Measurements from ENCODE around the gene TBX15. TPM values are rescaled to one million over a fixed set of nuclear protein-coding genes. Genes with fewer than 3 reads are reported as not detected.

The TBX15 gene
- total RNA-seq, 1 donor = 0.63 TPM

DNA sequence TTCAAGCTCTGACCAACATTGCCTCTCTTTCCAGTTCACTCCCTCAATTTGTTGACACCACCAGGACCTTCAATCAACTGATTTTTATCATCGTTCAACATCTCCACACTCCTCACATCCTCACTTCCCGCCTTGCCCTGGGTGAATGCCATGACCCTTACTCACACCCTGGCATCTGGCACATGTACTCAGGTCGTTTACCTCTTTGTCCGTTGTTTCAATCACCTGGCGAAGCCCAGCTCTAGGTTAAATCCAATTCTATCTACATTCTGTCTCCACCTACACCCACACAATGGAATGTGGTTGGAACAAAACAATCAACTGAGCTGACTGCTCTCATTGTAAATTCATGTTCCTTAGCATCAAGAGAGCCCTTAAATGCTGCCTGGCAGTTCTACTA is 24.2 kb upstream of the TBX15 start:
- TF ChIP-seq, protein P1, sequence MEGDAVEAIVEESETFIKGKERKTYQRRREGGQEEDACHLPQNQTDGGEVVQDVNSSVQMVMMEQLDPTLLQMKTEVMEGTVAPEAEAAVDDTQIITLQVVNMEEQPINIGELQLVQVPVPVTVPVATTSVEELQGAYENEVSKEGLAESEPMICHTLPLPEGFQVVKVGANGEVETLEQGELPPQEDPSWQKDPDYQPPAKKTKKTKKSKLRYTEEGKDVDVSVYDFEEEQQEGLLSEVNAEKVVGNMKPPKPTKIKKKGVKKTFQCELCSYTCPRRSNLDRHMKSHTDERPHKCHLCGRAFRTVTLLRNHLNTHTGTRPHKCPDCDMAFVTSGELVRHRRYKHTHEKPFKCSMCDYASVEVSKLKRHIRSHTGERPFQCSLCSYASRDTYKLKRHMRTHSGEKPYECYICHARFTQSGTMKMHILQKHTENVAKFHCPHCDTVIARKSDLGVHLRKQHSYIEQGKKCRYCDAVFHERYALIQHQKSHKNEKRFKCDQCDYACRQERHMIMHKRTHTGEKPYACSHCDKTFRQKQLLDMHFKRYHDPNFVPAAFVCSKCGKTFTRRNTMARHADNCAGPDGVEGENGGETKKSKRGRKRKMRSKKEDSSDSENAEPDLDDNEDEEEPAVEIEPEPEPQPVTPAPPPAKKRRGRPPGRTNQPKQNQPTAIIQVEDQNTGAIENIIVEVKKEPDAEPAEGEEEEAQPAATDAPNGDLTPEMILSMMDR (IDR thresholded peaks at IDR 0.05; ENCODE audit: insufficient read depth, low read length) = no peak
- DNase-seq (ENCODE audit: low read depth) = no peak
- H3K4me3 ChIP-seq (ENCODE audit: low read depth, low read length) = no peak overlapping the region

DNA sequence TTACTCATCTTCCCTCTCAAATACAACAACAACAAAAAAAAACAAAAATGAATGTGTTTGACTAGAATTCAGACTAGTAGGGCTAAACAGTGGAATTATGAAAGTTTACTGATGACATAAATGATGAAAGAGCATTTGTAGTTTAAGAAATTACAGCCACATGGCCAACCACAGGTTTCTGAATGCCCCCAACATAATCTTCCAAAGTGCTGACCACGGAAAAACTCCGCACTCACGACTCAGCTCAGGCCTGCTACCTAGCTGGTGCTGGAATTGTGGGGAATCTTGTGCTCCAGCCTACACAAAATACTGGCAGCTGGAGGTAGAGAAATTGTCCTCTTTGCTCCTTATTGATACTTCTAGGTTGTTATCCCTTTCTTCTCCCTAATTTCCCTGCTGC is 23.6 kb upstream of the TBX15 start:
- TF ChIP-seq, protein P1 (IDR thresholded peaks at IDR 0.05; ENCODE audit: insufficient read depth, low read length) = no peak
- no peak overlapping the region for H3K4me3 ChIP-seq (ENCODE audit: low read depth, low read length)
- DNase-seq (ENCODE audit: low read depth) = no peak

DNA sequence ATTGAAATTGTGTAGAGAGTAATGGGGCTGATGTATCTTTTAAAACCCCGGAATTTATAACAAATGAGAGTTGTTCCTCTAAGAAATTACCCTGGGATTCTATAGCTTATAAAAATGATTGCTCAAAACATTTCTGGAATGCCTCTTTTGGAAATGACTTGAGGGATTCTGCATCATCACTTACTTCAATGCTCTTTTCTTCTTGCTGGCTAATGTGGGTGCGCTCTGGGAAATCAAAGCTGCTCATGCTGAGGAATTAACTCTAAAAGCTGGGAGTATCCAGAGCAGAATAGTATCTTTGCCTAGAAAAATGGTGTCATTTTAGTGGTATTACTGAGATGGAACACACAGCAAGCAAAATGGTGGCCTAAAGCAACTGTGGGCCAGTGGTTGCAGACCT is 23.0 kb upstream of the TBX15 start:
- DNase-seq (ENCODE audit: low read depth) = no peak
- H3K4me3 ChIP-seq (ENCODE audit: low read depth, low read length) = no peak overlapping the region
- TF ChIP-seq, protein P1 (IDR thresholded peaks at IDR 0.05; ENCODE audit: insufficient read depth, low read length) = no peak

DNA sequence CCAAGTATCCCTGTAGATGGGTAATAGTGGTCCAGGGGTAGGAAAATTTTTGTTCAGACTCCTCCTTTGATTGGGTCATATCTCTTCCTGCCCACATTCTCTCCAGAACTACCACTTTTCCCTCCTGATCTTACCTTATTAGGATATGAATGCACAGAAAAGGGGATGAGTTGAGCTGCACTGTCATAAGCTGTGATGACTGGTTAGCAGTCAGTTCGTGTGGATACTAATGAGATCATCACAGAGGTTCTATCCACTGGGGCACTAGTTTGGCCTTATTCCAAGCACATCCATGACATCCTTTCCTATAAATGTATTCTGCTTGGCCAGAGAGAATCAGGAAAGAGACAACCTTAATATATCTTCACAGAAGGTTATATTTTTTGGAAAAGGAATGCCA is 22.1 kb upstream of the TBX15 start:
- TF ChIP-seq, protein P1 (IDR thresholded peaks at IDR 0.05; ENCODE audit: insufficient read depth, low read length) = no peak
- H3K4me3 ChIP-seq (ENCODE audit: low read depth, low read length) = no peak overlapping the region
- no peak for DNase-seq (ENCODE audit: low read depth)

DNA sequence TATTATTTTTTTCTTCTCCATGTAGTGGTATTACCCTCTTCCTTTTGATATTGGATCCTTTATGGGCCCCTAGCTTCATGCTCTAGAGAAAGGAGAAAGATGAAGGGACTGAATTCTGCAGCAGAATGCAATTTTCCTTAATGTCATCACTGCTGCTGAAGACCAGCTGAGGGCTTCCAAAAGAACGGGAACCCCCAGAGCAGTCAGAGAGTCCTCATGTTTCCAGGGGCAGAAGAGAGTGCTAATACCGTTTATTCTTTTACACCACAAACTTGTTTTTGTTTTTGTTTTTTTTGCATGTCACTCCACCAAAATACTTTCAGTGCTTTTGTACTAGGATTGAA is 21.1 kb upstream of the TBX15 start:
- TF ChIP-seq, protein P1 (IDR thresholded peaks at IDR 0.05; ENCODE audit: insufficient read depth, low read length) = no peak
- no peak overlapping the region for H3K4me3 ChIP-seq (ENCODE audit: low read depth, low read length)
- DNase-seq (ENCODE audit: low read depth) = no peak

DNA sequence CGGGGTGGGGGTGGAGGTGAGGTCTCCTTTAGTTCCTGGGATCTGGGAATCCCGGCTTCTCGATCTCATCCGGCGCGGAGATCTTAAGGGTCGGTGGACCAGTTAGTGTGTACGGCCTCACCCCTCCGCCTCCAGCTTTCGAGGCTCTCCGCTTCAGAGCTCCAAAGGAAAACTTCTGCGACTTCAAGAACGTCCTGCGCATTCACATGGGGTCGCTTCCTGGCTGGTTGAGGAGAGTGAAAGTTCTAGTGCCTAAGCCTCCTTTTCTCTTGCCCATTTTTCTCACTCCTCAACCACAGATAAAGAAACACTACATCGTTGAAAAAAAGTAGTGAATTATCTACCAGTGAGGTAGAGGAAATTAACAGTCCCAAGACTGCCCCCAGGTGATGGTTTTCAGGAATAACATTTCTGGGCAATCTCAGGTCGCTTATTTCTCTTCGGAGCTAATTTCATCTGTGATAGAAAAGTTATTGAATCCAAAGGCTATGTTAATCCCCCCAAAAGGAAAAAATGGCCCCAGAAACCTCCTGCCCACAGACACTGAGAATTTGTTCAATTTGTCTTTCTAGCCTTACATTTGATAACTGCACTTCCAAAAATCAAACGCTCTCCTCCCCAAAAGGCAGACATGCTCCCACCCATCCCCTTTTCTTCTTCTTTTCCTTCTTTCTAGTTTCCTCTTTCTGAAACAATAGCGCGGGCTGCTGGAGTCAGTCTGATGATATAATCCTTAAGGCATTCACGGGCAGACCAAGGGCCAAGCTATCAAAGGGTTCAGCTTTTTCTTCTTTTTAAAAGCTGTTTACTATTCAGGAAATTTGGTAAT is 20.6 kb upstream of the TBX15 start:
- peak; percentile 84 for DNase-seq (ENCODE audit: low read depth)
- TF ChIP-seq, protein P1 (IDR thresholded peaks at IDR 0.05; ENCODE audit: insufficient read depth, low read length) = peak; percentile 61

More for the DNA sequence above, 20.6 kb upstream of the TBX15 start:
- peak overlapping the region; percentile 47 for H3K4me3 ChIP-seq (ENCODE audit: low read depth, low read length)

All from fibroblast of the aortic adventitia (primary cell).